Esophagus muscularis mucosa (tissue), 4 donors: Measurements from ENCODE around the gene DIP2C. TPM values are rescaled to one million over a fixed set of nuclear protein-coding genes. Genes with fewer than 3 reads are reported as not detected.

ENCODE experiments used
- DNase-seq: peaks from one replicate; pipeline ENCODE4 v3.0.0-alpha.2; 2017; ENCODE audit errors: extremely low spot score
- H3K27ac ChIP-seq, 4 donors: fragments of 200-600 bp; sonication (generic); replicated peaks in 1 of 4; 1 replicate in 3 of 4; 2 replicates in 1 of 4; pipeline ENCODE4 v1.5.1; 2016 to 2019; ENCODE audit warnings: mild to moderate bottlenecking in 1 of 4
- H3K27me3 ChIP-seq, 4 donors: fragments of 200-600 bp; sonication (generic); one replicate each; pipeline versions ENCODE4 v1.5.1 to v1.6.0; 2016 to 2019
- H3K36me3 ChIP-seq, 4 donors: fragments of 200-600 bp; sonication (generic); one replicate each; pipeline ENCODE4 v1.5.1; 2016 to 2019
- H3K4me1 ChIP-seq, 4 donors: fragments of 200-600 bp; sonication (generic); one replicate each; pipeline ENCODE4 v1.5.1; 2016 to 2019
- H3K4me3 ChIP-seq, 4 donors: fragments of 200-600 bp; sonication (generic); 1 replicate in 2 of 4; 2 replicates in 2 of 4; pipeline ENCODE4 v1.5.1; 2016 to 2019; ENCODE audit warnings: mild to moderate bottlenecking in 4 of 4, moderate library complexity in 1 of 4
- H3K9me3 ChIP-seq, 4 donors: fragments of 200-600 bp; sonication (generic); 1 replicate in 3 of 4; 2 replicates in 1 of 4; pipeline ENCODE4 v1.5.1; 2016 to 2019
- EP300 ChIP-seq: sonication (generic); formaldehyde crosslinking; IDR thresholded peaks from one replicate; pipeline ENCODE4 v1.6.1; 2017; ENCODE audit warnings: antibody characterized with exemption
- POLR2A ChIP-seq: fragments of 450-650 bp; IDR thresholded peaks from one replicate; pipeline ENCODE4 v1.6.1; 2017; ENCODE audit warnings: antibody characterized with exemption, moderate library complexity, mild to moderate bottlenecking, low read depth
- POLR2AphosphoS5 ChIP-seq, 2 donors: sonication (generic); formaldehyde crosslinking; IDR thresholded peaks; one replicate each; pipeline ENCODE4 v1.6.1; 2017; ENCODE audit warnings: antibody characterized with exemption in 2 of 2
- WGBS: methylation state at CpG from one replicate; pipeline ENCODE4 v1.1.5; 2018; 5-methylcytosine and 5-hydroxymethylcytosine counted together
- intact Hi-C: fragments of 100-400 bp; cut with DNase I; formaldehyde crosslinking; loops from one replicate; pipeline ENCODE4 v1.15.1; 2023
- total RNA-seq, 4 donors: library from RNA; depleted of rRNA; stranded (reverse); fragments of >200 nt; gene quantifications; one replicate each; pipeline versions ENCODE4 v1.1.0 to v1.2.1, GENCODE V29; 2016
- TF ChIP-seq, protein P1 (sequence below), 3 experiments: fragments of 200-600 bp in 2 of 3; fragments of 450-650 bp in 1 of 3; sonication (generic) in 2 of 3; IDR thresholded peaks; one replicate each; pipeline ENCODE4 v1.5.1; 2017 to 2019; ENCODE audit warnings: antibody characterized with exemption in 3 of 3, mild to moderate bottlenecking in 2 of 3, moderate library complexity in 1 of 3

DIP2C gene
- total RNA-seq, 4 donors from 2014 or later: 38.6 to 66.4 (median 55.7) TPM

DNA sequence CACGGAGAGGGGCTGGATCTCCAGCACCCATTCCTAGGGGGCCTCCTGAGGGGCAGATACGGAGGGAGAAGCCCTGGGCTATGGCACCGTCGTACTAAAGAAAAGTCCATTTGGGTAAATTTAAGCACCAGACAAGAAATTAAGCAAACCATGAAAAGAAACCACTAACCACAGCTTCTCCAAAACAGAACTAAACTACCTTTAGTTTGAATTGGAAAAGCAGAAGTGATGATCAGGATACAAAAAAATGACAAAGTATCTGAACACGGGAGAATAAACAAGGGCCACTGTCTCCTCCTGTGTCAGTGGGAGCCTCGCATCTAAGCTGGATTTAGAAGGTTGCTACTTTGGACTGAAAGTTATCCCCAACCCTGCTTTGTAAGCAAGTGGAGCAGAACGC lies 69.1 kb downstream of the DIP2C start:
- Histone ChIP-seq H3K4me3 (no peak overlapping the region), H3K36me3 (no peaks in the 10 kb centered on the region), H3K4me1 (peaks cover 53 to 97% (median 89%) of the 10 kb centered on the region in 4 donors), H3K9me3 (no peaks in the 10 kb centered on the region), H3K27ac (peak overlapping the region in 2 of 4 donors; percentile 90 to 93), H3K27me3 (no peaks in the 10 kb centered on the region)
- WGBS: 76% methylated on average over 7 of the region's 7 CpGs
- TF ChIP-seq POLR2AphosphoS5 (IDR thresholded peaks at IDR 0.05) (no peak), EP300 (no peak), POLR2A (no peak)
- TF ChIP-seq, protein P1, sequence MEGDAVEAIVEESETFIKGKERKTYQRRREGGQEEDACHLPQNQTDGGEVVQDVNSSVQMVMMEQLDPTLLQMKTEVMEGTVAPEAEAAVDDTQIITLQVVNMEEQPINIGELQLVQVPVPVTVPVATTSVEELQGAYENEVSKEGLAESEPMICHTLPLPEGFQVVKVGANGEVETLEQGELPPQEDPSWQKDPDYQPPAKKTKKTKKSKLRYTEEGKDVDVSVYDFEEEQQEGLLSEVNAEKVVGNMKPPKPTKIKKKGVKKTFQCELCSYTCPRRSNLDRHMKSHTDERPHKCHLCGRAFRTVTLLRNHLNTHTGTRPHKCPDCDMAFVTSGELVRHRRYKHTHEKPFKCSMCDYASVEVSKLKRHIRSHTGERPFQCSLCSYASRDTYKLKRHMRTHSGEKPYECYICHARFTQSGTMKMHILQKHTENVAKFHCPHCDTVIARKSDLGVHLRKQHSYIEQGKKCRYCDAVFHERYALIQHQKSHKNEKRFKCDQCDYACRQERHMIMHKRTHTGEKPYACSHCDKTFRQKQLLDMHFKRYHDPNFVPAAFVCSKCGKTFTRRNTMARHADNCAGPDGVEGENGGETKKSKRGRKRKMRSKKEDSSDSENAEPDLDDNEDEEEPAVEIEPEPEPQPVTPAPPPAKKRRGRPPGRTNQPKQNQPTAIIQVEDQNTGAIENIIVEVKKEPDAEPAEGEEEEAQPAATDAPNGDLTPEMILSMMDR (IDR thresholded peaks at IDR 0.05): no peak
- intact Hi-C loops: loop anchor here (10.0 kb wide), 1 partner anchor 64 kb away; the partner anchor contains the start of gene DIP2C
- DNase-seq: no peak

DNA sequence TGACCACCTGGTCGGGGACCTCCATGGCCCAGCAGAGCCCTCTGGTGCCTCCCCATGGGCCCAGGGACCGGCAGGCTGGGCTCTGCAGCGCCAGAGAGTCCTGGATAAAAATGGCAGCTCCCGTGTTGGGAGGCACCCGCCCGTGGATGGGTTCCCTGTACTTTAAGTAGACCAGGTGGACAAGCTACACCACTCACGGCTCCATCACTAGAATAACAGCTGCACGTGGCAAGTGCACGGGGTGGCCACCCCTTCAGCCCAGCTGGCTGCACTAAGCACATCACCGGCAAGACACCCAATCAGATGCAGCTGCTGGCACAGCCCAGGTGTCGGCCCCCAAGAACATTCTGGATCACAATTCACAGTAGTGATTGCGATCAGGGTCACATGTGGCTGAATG lies 69.8 kb downstream of the DIP2C start:
- intact Hi-C loops: loop anchor here (10.0 kb wide), 1 partner anchor 65 kb away; the partner anchor contains the start of gene DIP2C
- H3K4me3 ChIP-seq: no peak overlapping the region
- H3K27ac ChIP-seq: peak overlapping the region in 2 of 4 donors; percentile 40 to 61

DNA sequence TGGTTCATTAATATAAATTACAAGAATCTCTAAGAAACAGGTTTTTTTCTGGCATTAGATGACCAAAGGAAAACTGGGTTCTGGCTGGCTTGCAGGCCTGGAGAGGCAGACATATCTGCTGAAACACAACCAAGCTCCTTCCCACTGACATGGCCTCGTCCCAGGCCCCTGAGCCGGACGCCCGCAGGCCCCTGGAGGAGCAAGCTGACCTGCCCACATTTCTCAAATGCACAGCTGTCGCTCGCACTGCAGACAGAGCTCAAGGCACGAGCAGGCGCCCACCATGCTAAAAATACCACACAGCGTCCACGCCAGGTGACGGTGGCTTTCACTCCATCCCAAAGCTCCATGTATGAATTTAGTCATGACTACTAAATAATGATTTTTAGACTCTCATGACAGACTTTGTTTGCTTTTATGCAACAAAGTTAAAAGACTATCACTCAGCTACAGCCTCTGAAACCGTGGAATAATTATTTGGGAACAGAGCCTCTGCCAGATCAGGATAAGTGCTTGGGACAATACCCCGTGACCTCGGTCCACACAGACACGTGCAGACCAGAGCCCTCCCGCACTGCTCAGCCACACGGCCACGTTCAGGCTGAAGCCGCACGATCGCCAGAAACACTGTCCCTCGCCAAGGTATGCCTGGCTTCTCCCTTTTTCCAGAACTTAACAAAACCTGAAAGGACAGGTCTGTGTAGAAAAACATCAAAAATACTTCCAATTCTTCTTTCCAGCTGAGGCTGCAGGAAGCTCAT lies 71.1 kb downstream of the DIP2C start:
- DNase-seq: no peak
- Histone ChIP-seq H3K36me3 (no peaks in the 10 kb centered on the region), H3K9me3 (no peaks in the 10 kb centered on the region), H3K4me3 (no peak overlapping the region), H3K4me1 (peaks cover 53 to 97% (median 89%) of the 10 kb centered on the region in 4 donors), H3K27me3 (no peaks in the 10 kb centered on the region), H3K27ac (peak overlapping the region; percentile 40 to 61 (median 48))
- intact Hi-C loops: no loop called here
- peak in 1 of 2 donors; percentile 43 for TF ChIP-seq POLR2AphosphoS5 (IDR thresholded peaks at IDR 0.05)
- TF ChIP-seq EP300: no peak
- TF ChIP-seq POLR2A: no peak
- 42% methylated on average over 22 of the region's 22 CpGs for WGBS

More for the DNA sequence above, 69.8 kb downstream of the DIP2C start:
- no peak for DNase-seq
- H3K4me1 ChIP-seq: peaks cover 53 to 97% (median 89%) of the 10 kb centered on the region in 4 donors
- WGBS: 88% methylated on average over 11 of the region's 12 CpGs
- no peaks in the 10 kb centered on the region for H3K36me3 ChIP-seq
- no peak for TF ChIP-seq POLR2AphosphoS5 (IDR thresholded peaks at IDR 0.05)
- TF ChIP-seq, protein P1 (IDR thresholded peaks at IDR 0.05): no peak
- no peak for TF ChIP-seq EP300
- no peak for TF ChIP-seq POLR2A
- no peaks in the 10 kb centered on the region for H3K27me3 ChIP-seq
- H3K9me3 ChIP-seq: no peaks in the 10 kb centered on the region

DNA sequence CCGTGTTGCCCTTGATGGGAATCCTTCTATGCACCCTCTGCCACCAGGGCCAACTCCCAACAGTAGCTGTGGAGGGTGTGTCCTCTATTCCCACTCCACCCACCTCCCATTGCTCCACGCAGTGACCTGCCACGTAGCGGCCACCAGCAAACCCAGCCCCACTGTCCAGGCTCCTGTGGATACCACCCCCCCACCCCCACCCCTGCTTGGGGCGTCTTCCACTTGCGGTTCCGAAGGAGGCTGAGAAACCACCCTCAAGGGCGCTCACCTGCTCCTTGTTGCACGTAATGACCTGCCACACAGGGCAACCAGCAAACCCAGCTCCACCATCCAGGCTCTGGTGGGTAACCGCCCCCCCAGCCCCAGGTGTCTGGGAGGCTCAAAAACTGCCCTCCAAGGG lies 72.0 kb downstream of the DIP2C start:
- intact Hi-C loops: no loop called here
- 87% methylated on average over 9 of the region's 10 CpGs for WGBS
- peak overlapping the region in 3 of 4 donors; percentile 40 to 61 (median 54) for H3K27ac ChIP-seq

More for the DNA sequence above, 72.0 kb downstream of the DIP2C start:
- Histone ChIP-seq H3K9me3 (no peaks in the 10 kb centered on the region), H3K4me1 (peaks cover 54 to 97% (median 89%) of the 10 kb centered on the region in 4 donors), H3K4me3 (no peak overlapping the region), H3K27me3 (no peaks in the 10 kb centered on the region), H3K36me3 (no peaks in the 10 kb centered on the region)
- no peak for DNase-seq
- TF ChIP-seq EP300 (no peak), POLR2AphosphoS5 (IDR thresholded peaks at IDR 0.05) (no peak), POLR2A (no peak)
- TF ChIP-seq, protein P1 (IDR thresholded peaks at IDR 0.05): no peak
